GM21360 (cell line): Measurements from ENCODE around the gene GPRC5B.

Experiments used
- ATAC-seq: cut with Tn5 transposase; IDR thresholded peaks from one replicate; pipeline ENCODE4 v1.9.1; 2021; ENCODE audit warnings: mild to moderate bottlenecking, moderate library complexity; ENCODE audit not compliant: unreplicated experiment

GPRC5B gene

GRCh38 chr16:19874026-19874425, 10.6 kb downstream of the GPRC5B start:
- no peak for ATAC-seq

- no peak for ATAC-seq
These were observed 11.7 kb downstream of the GPRC5B start for GRCh38 chr16:19872935-19873334.

- ATAC-seq = no peak
These were observed 12.3 kb downstream of the GPRC5B start for GRCh38 chr16:19872179-19872863.

GRCh38 chr16:19871721-19872120, 12.9 kb downstream of the GPRC5B start:
- no peak for ATAC-seq

- ATAC-seq = no peak
These were observed 16.2 kb downstream of the GPRC5B start for GRCh38 chr16:19868421-19868820.

GRCh38 chr16:19864566-19864965, 20.1 kb downstream of the GPRC5B start:
- no peak for ATAC-seq

GRCh38 chr16:19863990-19864389, 20.7 kb downstream of the GPRC5B start:
- ATAC-seq = no peak

GRCh38 chr16:19861811-19862327, 22.8 kb downstream of the GPRC5B start:
- no peak for ATAC-seq

GRCh38 chr16:19861133-19861532, 23.5 kb downstream of the GPRC5B start:
- ATAC-seq = no peak

GRCh38 chr16:19860166-19861041, 24.2 kb downstream of the GPRC5B start:
- ATAC-seq = no peak

GRCh38 chr16:19859603-19860002, 25.0 kb downstream of the GPRC5B start:
- no peak for ATAC-seq

GRCh38 chr16:19859166-19859565, 25.5 kb downstream of the GPRC5B start:
- ATAC-seq = no peak

- ATAC-seq = no peak
These were observed 26.2 kb downstream of the GPRC5B start for GRCh38 chr16:19858340-19859018.

- ATAC-seq = no peak
These were observed 26.9 kb downstream of the GPRC5B start for GRCh38 chr16:19857593-19858339.

- no peak for ATAC-seq
These were observed 28.5 kb downstream of the GPRC5B start for GRCh38 chr16:19856120-19856519.

- ATAC-seq = no peak
These were observed 30.1 kb downstream of the GPRC5B start for GRCh38 chr16:19854543-19854876.

GRCh38 chr16:19853742-19854542, 30.7 kb downstream of the GPRC5B start:
- no peak for ATAC-seq

GRCh38 chr16:19853132-19853741, 31.4 kb downstream of the GPRC5B start:
- ATAC-seq = no peak

- ATAC-seq = no peak
These were observed 33.2 kb downstream of the GPRC5B start for GRCh38 chr16:19851476-19851875.
